Measurements from ENCODE around the gene CALCOCO1.
"Not testable (repeated sequence)": the region's sequence is repeated elsewhere in the genome, so short reads cannot be mapped to it uniquely, and the experiment has no call there.

The CALCOCO1 gene

DNA sequence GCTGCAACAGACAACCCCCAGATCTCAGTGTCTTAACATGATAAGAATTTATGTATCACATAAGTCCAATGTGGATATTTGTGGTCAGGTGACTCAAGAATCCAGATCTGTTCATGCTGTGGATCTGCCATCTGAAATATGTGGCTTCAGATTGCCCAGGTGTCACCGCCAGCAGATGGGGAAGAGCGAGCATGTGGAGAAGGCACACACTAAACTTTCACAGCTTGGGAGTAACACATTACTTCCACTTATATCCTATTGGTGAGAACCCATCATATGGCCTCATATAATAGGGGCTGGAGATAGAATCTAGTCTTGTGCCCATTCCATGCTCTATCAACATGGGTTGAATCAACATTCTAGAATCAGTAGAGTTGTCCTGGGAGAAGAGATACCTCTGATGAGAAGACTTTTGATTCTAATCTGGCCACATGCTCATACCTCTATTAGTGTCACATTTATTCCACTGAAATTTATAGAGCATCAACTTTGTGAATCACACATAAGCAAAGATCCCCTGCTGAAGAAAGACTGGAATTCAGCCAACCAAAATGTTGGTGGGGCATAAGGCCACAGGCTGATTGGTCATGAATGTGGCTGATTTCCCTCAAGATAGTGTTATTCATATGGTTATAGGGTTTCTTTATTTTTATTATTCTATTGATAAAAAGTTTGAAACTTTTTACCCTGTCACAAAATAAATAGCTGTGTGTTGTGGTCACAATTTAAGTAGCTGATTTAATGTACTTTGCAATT lies 6.0 kb upstream of the CALCOCO1 start:
- no peak for DNase-seq (ENCODE audit: low read depth)

DNA sequence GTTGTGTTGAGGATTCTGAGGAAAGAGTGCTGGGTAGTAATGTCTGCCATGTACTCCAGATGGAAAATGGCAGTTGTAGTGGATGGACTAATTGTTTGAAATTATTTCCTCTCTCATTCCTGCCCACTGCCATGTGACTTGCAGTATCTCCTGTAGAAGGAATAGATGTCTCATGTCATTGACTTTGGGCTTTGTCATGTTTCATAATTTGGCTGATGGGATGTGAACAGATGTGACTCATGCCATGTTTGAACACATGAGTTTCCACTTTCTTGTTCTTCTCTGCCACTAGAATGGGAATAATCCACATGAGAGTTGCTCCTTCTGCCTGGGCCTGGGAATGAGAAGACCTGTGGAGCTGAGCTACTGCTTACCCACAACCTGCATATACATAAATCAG lies 2.4 kb upstream of the CALCOCO1 start:
- DNase-seq (ENCODE audit: low read depth), result no peak

DNA sequence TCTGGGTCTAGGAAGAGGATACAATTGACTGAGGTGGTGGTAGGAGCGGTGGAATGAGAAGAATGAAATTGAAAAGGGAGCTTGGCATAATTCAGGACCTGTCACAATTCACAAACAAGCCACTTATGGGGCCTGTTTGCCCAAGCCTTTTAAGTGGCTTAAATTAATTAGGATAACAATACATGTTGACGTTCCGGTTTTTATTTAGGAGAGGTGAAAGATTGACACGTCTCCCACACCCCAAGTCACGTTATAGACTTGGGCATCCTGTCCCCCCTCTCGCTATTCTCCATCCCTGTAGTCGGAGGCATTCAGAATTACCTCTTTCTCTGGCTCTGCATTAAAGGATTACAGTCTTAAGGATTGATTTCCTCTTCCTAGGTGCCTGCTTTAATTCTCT lies 954 bp upstream of the CALCOCO1 start:
- DNase-seq (ENCODE audit: low read depth), result no peak

DNA sequence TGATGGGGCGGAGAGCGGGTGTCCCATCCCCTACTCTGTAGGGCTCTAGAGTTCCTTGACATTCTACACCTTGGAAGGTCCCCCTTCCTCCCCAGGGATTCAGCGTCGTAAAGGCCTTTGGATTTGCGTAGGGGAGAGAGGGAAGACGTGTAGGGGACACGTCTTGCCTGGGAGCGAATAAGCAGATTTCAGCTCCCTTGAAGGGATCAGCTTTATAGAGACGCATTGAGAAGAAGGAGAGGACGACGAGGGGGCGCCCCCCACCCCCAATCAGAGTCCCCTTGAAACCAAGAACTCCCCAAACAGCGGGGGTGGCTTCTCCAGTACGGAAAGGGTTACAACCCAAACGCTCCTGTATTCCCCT lies 324 bp downstream of the CALCOCO1 start:
- no peak for DNase-seq (ENCODE audit: low read depth)

DNA sequence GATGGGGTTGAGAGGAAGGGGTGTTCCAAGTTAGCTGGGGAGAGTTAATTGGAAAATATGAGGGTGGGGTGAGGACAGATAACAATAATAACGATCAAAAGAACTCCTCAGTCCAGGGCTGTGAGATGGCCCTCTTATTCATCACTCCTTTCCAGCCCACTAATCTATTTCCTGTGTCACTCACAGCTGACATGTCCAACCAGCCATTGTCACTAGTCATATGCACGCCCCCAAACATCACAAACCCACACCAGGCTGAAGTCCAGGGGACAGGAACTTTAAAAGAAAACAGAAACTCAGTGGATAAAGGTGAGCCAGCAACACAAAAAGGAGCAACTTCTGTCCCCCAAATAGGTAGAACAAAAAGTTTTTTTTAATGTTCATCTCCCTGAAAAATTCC lies 911 bp downstream of the CALCOCO1 start:
- DNase-seq (ENCODE audit: low read depth), result no peak

DNA sequence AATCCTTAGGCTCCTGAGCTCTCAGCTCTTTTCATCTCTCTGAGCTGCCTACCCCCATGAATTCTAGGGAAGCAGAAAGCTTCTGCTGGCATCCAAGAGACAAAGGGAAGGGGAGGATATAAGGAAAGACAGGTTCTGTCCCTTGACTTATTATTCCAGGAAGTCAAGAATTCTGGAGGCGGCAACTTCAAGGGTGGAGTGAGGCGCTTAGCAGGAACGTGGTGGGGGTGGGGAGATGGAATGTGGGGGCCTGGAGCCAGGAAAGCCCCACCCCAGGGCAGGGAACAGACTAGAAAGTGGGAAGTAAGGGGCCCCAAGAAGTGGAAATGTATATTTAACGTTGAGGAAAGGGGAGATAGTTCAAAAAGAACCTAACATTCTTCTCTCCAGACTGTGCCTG lies 1.4 kb downstream of the CALCOCO1 start:
- no peak for DNase-seq (ENCODE audit: low read depth)

DNA sequence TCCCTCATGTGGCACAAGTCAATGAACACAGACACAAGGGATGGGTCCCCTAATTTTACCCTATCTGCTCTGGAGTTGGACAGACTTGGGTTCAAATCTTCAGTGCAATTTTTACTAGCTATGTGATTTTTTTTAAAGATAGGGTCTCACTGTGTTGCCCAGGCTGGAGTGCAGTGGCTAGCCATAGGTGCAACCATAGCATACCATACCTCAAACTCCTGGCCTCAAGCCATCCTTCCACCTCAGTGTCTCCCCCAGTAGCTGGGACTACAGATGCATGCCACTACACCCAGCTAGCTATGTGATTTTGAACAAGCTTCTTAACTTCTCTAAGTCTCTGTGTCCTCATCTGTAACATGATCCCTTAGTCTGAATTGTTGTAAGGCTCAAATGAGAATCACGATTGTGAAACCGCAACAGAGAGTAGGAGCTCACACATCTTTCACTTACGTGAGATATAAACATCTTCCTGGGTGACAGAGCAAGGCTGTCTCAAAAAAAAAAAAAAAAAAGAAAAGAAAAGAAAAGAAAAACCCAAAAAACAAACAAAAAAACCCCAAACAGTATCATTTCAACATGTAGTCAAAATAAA lies 4.7 kb downstream of the CALCOCO1 start:
- DNase-seq (ENCODE audit: low read depth), result no peak

DNA sequence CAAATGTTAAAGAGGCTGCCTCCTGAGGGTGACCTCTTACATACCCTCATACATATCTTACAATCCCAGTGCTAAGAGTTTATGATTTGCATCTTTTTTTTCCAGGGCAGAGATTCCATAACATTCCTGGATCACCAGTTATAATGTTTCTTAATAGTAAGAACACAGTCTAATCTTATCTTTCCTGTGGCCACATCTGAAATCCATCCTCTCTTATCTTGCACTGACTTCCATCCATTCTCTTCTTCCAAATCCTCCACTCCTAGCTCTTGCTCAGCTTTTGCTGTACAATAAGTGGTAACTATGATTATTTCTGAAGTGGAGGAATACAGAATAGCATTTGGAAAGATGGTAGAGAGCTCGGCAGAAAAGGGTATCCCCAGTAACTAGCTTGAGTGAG lies 6.3 kb downstream of the CALCOCO1 start:
- DNase-seq (ENCODE audit: low read depth), result no peak

DNA sequence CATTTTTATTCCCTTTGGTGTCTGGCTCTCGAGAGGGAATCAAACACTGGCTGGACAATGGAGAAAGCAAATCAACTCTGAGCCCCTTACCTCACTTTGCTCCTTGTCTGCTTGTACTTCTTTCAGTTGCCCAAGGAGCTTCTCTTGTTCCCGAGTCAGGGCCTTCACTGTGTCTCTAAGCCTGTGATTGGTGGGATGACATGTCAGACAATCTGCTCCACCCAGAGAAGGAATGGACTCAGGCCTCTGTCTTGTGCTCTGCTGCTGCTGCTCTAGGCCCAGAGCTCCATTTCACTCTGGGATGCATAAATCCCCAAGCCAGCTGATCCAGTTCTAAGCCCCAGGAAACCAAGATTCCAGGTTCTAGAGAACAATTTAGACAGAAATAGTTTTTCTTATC lies 7.6 kb downstream of the CALCOCO1 start:
- no peak for DNase-seq (ENCODE audit: low read depth)

DNA sequence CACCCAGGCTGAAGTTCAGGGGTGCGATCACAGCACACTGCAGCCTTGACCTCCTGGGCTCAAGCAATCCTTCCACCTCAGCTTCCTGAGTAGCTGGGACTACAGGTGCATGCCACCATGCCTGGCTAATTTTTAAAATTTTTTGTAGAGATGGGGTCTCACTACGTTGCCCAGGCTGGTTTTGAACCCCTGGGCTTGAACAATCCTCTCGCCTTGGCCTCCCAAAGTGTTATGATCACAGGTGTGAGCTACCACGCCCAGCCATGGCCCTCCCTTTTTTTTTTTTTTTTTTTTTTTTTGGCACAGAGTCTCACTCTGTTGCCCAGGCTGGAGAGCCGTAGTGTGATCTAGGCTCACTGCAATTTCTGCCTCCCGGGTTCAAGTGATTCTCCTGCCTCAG lies 8.7 kb downstream of the CALCOCO1 start:
- not testable (repeated sequence) for DNase-seq (ENCODE audit: low read depth)

DNA sequence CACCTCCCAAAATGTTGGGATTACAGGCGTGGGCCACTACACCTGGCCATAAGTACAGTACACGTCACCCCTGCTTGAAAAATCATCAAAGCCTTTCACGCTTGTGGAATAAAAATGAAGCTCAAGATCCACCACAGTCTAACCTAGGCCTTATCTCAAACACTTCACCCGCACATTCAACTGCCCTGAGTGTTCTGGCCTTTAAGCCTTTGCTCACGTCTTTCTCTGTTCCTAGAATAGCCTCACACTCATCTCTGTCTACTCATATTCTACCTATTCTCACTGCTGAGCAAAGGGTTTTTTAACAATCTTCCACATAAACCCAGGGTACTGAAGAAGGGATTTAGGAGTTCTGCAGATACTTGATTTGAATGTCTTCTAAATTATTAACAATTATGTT lies 9.9 kb downstream of the CALCOCO1 start:
- DNase-seq (ENCODE audit: low read depth), result no peak

DNA sequence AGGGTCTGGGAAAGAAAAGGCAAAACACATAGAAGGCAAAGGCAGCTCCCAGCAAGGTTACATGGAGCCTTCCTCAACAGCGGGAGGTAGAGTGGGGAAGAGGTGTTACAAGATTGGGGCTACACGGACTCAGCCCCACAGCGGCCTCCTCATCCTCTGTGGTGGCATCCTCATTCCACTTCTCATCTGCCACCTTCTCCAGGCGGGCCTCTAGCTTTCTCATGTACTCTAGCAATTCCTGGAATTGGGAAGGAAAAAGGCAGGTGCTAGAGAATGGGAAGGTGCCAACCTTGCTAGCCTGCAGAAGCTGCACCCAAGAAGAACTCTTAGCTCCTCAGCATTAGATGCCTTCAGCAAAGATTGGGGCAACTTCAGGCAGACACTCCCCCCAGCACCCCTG lies 13.2 kb downstream of the CALCOCO1 start:
- DNase-seq (ENCODE audit: low read depth), result no peak

DNA sequence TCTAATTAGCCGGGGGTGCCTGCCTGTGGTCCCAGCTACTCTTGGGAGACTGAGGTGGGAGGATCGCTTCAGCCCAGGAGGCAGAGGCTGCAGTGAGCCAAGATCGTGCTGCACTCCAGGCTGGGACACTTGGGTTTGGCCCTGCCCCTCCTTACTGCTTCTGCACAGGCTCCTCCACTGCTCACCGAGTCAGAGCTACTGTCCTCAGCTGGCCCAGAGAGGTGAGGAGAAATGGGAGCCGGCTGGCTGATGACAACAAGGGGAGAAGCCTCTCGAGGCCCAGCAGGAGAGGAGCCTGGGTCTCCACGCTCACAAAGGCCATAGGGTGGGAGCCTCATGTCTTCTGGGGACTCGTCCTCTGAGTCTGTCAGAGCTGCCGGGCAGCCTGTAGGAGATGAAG lies 13.7 kb downstream of the CALCOCO1 start:
- no peak for DNase-seq (ENCODE audit: low read depth)

DNA sequence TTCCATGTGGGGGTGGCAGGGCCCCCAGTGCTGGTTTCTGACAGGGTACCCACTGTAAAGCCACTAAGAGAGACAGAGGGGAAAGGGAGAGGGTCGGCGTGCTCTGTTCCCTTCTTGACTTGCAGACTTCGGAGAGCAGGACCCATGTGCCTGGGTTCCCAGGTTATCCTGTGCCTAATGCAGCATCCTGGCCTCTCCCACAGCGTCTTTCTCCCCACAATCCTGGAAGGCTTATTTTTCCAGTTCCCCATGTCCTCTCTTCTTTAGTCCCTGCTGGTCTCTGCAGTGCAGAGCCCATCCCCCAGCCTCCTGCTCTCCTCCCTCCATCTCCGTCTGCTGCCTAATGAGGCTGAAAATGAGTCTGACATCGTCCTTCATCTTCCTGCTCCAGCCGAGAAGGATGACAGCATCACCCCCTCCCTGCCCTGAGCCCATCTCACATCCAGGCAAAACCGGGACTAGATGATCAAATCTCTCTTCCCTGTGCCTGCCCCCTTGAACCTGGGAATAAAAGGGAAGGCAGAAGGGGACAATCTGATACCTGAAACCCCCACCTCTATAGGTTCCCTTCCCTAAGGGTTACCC lies 15.1 kb downstream of the CALCOCO1 start:
- DNase-seq (ENCODE audit: low read depth), result no peak

DNA sequence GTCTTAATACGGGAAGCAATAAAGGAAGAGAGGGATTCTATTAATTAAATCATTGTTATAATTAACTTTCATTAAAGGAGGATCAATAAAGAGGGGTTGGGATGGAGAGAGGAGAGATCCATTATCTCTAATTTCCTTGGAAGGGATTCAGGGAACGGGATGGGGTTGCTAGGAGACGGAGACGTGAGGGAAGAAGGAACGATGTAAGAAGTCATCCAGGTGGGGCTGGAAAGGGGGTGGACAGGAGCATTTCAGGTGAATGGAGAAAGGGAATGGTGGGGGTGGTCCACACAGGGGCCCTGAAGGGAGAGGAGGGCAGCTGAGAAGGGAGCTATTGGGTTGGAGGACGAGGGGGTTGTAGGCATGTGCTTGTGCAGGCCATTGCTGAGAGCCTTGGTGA lies 17.2 kb downstream of the CALCOCO1 start:
- no peak for DNase-seq (ENCODE audit: low read depth)

DNA sequence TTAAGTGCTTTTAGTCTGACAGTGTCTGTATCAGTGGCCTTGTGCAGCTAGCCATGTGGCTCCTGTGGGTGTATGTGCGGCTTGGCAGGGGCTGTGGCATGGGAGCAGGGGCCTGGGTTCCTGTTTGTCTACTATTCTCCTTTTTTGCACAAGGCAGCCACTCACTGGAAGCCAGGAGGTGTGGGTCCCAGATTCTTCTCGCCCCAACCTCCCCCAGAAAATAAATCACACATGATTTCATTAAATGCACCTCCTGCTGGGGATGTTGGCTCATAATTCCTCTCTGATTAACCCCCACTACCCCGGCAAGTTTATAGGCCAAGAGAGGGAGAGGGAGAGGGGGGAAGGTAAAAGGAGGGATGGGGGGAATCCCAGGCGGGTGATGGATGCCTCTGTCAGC lies 17.6 kb downstream of the CALCOCO1 start:
- DNase-seq (ENCODE audit: low read depth), result no peak

DNA sequence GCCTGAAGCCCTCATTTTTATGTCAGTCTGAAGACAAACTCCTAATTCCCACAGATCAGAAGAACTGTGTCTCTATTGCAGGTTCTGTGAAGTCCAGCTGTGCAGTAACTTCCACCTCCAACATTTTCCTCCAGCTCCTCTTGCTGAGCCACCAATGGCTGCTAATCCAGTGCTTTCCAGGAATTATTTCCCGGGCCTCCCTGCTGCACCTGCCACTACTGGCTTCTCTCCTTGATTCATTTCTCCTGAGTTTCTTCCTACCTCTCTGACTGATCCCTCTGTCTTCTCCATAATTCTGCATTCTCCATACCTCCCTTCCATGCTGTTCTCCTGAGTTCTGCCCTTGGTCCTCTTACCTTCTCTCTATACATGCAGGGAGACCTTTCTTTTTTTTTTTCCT lies 21.2 kb downstream of the CALCOCO1 start:
- DNase-seq (ENCODE audit: low read depth), result no peak

DNA sequence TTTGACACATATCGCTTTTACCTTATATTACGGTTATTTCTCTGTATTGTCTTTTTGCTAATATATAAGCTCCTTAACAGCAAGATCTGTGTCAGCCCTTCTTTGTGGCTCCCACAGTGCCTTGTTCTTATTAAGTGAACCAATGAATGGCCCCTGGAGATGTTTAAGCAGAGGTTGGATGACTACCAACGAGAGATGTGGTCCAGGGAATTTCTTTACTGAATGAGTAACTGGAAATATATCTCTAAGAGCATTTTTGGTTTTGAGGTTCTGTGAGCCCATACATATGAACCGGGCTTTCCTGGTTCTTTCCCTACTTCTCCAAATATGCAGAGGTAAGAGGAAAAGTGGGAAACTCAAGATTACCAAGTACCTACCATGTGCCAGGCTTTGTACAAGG lies 23.5 kb downstream of the CALCOCO1 start:
- DNase-seq (ENCODE audit: low read depth), result no peak

DNA sequence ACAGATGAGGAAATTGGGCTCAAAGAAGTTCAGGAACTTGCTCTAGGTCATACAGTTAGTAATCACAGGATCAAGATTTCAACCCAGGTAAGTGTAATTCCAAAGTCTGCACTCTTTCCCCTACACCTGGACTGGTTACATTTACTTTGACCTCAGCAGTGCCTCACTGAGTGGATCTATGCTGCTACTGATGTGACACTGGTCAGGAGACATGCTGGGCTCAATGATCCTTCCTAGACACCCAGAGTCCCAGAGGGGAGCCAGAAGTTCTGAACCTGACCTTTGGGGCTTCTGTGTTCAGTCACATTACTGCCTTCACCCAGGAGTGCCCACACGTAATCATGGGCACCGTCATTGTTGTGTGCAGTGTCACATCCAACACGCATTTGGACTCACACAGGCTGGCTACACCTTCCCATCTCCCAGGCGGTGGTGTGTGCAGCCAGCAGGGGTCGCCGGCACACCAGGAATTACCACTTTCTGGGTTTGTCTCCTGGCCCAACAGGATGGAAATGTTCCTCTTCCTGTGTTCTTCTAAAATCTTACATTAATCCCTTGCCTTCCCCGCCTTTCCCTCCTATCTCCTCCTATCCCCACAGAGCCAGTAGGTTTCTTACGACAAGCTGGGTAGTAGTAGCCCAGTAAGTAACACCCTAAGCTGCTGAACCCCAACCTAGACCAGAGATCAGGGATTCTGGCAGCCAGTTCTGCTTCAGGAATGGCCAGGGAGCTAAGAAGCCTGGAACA lies 25.6 kb downstream of the CALCOCO1 start:
- DNase-seq (ENCODE audit: low read depth), result peak; percentile 56

DNA sequence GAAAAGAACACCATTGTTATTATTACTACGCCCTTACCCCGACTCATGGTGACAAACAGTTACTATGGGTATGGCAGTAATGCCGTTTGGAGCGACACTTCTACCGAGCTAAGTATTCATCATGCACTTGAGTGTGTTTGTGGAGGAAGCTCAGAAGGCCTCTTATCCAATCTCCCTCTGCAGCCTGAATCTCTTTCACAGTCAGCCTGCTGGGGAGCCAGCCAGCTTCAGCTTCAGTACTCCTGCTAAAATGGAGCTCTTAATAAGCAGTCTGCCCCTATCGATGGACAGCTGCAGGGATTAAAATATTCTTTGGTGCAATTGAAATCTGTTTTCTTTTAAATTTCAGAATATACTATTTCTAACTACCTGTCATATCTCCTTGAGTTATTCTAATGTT lies 26.7 kb downstream of the CALCOCO1 start:
- no peak for DNase-seq (ENCODE audit: low read depth)

DNA sequence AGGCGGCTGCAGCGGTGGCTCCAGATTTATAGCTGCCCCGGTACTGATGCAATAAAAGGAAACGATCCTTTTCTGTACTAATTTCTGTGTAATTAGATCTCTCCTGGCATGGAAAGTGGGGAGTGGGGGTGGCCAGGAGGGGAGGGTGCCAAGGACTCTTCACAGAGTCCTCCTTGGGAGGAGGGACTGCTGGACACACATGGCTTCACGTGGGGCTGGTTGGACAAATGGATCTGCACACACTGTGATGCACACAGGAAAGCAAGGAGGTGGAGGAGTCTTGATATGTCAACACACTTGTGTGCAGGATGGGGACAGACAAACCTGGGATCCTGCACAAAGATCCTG lies 27.6 kb downstream of the CALCOCO1 start:
- no peak for DNase-seq (ENCODE audit: low read depth)

DNA sequence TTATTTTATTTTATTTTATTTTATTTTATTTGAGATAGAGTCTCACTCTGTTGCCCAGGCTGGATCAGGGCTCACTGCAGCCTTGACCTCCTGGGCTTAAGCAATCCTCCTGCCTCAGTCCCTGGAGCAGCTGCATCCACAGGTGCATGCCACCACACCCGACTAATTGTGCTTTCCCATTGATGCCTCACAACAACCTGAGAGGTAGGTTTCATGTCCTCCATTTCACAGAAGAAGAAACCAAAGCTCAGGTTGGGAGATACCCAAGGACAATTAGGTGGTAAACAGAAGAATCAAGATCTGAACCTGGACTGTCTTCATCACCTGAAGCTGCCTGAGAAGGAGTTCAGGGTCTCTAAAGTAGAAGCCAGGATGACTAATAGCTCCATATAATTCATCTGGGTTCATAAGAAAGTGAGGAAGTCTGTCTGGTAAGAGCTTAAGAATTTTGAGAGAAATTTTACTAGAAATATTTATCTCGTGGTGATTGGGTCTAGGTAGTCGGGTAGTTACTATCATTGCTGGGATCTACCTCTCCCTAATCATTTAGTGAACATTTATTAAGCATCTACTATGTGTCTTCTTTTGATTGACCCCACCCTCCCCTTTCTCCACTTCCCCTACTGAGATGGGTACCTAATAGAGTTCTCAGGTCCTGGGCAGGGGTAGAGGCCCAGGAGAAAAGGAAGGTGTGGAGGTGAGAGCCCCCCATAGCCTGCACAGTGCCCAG lies 28.1 kb downstream of the CALCOCO1 start:
- no peak for DNase-seq (ENCODE audit: low read depth)
